Fibroblast of lung (primary cell): ENCODE data around the gene EFNA2. TPM values are rescaled to one million over a fixed set of nuclear protein-coding genes. Genes with fewer than 3 reads are reported as not detected.

ENCODE experiments used
- DNase-seq, 2 donors: peaks; one replicate each; pipeline versions ENCODE4 v3.0.0 to v3.0.0-alpha.2; 2010; ENCODE audit warnings: low read depth in 2 of 2
- H2AFZ ChIP-seq: 2 replicates; pipeline ENCODE4 v1.5.1; 2012; ENCODE audit warnings: low read length, control low read depth, inconsistent platforms
- H3K27ac ChIP-seq: 2 replicates; pipeline ENCODE4 v1.5.1; 2011; ENCODE audit warnings: low read length, control low read depth; ENCODE audit not compliant: insufficient read depth
- H3K27me3 ChIP-seq: 2 replicates; pipeline ENCODE4 v1.5.1; 2011; ENCODE audit warnings: mild to moderate bottlenecking, low read length; ENCODE audit not compliant: control insufficient read depth, insufficient read depth
- H3K36me3 ChIP-seq: 2 replicates; pipeline ENCODE4 v1.5.1; 2011; ENCODE audit warnings: low read length; ENCODE audit not compliant: control insufficient read depth, insufficient read depth
- H3K4me1 ChIP-seq: 2 replicates; pipeline ENCODE4 v1.5.1; 2011; ENCODE audit warnings: low read length; ENCODE audit not compliant: control insufficient read depth, insufficient read depth; ENCODE audit errors: extremely low read depth
- H3K4me2 ChIP-seq: 2 replicates; pipeline ENCODE4 v1.5.1; 2011; ENCODE audit warnings: low read length, control low read depth; ENCODE audit not compliant: insufficient read depth; ENCODE audit errors: extremely low read depth
- H3K4me3 ChIP-seq, 4 experiments: fragments of 200-600 bp in 1 of 4; sonication (generic) in 1 of 4; replicated peaks in 1 of 4; 2 replicates each; pipeline ENCODE4 v1.5.1; 2011 to 2016; ENCODE audit warnings: low read length in 4 of 4, low read depth in 3 of 4, mild to moderate bottlenecking in 3 of 4, control low read depth in 2 of 4, inconsistent platforms in 1 of 4, mixed read lengths in 1 of 4; ENCODE audit not compliant: insufficient read depth in 1 of 4; ENCODE audit errors: control extremely low read depth in 1 of 4
- H3K79me2 ChIP-seq: 2 replicates; pipeline ENCODE4 v1.5.1; 2012; ENCODE audit warnings: mild to moderate bottlenecking, low read length, inconsistent platforms; ENCODE audit not compliant: control insufficient read depth, insufficient read depth
- H3K9ac ChIP-seq: 2 replicates; pipeline ENCODE4 v1.5.1; 2011; ENCODE audit warnings: mild to moderate bottlenecking, low read length, control low read depth; ENCODE audit not compliant: insufficient read depth
- H3K9me3 ChIP-seq: 2 replicates; pipeline ENCODE4 v1.5.1; 2012; ENCODE audit warnings: low read depth, low read length; ENCODE audit not compliant: control insufficient read depth, insufficient read depth
- H4K20me1 ChIP-seq: 2 replicates; pipeline ENCODE4 v1.5.1; 2011; ENCODE audit warnings: low read length; ENCODE audit not compliant: control insufficient read depth, insufficient read depth; ENCODE audit errors: extremely low read depth
- CTCF ChIP-seq, 2 donors: IDR thresholded peaks in 1 of 2; conservative IDR thresholded peaks in 1 of 2; 1 replicate in 1 of 2; 2 replicates in 1 of 2; pipeline ENCODE4 v1.5.1; 2011 to 2012; ENCODE audit warnings: low read length in 2 of 2, control low read depth in 1 of 2, inconsistent platforms in 1 of 2, low read depth in 1 of 2, mild to moderate bottlenecking in 1 of 2
- EZH2 ChIP-seq: IDR thresholded peaks from 2 replicates; pipeline ENCODE4 v1.5.1; 2012; ENCODE audit warnings: low read length, control low read depth, mild to moderate bottlenecking; ENCODE audit errors: missing control alignments
- polyA plus RNA-seq, 2 donors: library from polyadenylated mRNA; depleted of rRNA in 1 of 2; stranded (reverse) in 1 of 2; unstranded in 1 of 2; fragments of >200 nt; gene quantifications; 2 replicates each; pipeline ENCODE4 v1.2.1, GENCODE V29; 2011 to 2012; ENCODE audit warnings: missing spikeins in 1 of 2
- total RNA-seq: library from RNA; depleted of rRNA; stranded (reverse); fragments of >200 nt; gene quantifications from 2 replicates; pipeline ENCODE4 v1.2.1, GENCODE V29; 2014

The EFNA2 gene
- total and polyA plus RNA-seq, 2 donors (not counting 1 experiment from before 2014, with no cell fraction given) = 0.17 TPM; not detected in 1

GRCh38 chr19:1289686-1290025, 4.0 kb downstream of the EFNA2 start:
- H3K4me3 ChIP-seq = no peak overlapping the region
- no peaks in the 10 kb centered on the region for H3K9me3 ChIP-seq
- no peak overlapping the region for H3K9ac ChIP-seq
- DNase-seq = no peak
- TF ChIP-seq EZH2 (no peak), CTCF (conservative IDR thresholded peaks at IDR 0.05 in 1 of 2, IDR thresholded peaks at IDR 0.05 in 1 of 2; ENCODE audit: low read depth in 1 of 2, low read length in 2 of 2) (no peak)
- no peaks in the 10 kb centered on the region for H3K36me3 ChIP-seq
- H4K20me1 ChIP-seq = no peaks in the 10 kb centered on the region
- H3K4me1 ChIP-seq = no peaks in the 10 kb centered on the region
- H3K27ac ChIP-seq = no peak overlapping the region
- no peak overlapping the region for H3K4me2 ChIP-seq
- H3K27me3 ChIP-seq = peaks cover 23% of the 10 kb centered on the region
- no peaks in the 10 kb centered on the region for H3K79me2 ChIP-seq
- H2AFZ ChIP-seq = no peak overlapping the region

GRCh38 chr19:1290196-1290702, 4.6 kb downstream of the EFNA2 start:
- Histone ChIP-seq H3K9me3 (no peaks in the 10 kb centered on the region), H3K79me2 (no peaks in the 10 kb centered on the region), H3K27me3 (peaks cover 19% of the 10 kb centered on the region), H3K27ac (no peak overlapping the region), H3K4me1 (no peaks in the 10 kb centered on the region), H3K36me3 (no peaks in the 10 kb centered on the region), H2AFZ (no peak overlapping the region), H4K20me1 (no peaks in the 10 kb centered on the region), H3K4me2 (no peak overlapping the region), H3K9ac (no peak overlapping the region), H3K4me3 (no peak overlapping the region)
- no peak for DNase-seq
- TF ChIP-seq EZH2 (no peak), CTCF (conservative IDR thresholded peaks at IDR 0.05 in 1 of 2, IDR thresholded peaks at IDR 0.05 in 1 of 2; ENCODE audit: low read depth in 1 of 2, low read length in 2 of 2) (no peak)

GRCh38 chr19:1290703-1291651, 5.3 kb downstream of the EFNA2 start:
- no peak overlapping the region for H2AFZ ChIP-seq
- peaks cover 16% of the 10 kb centered on the region for H3K27me3 ChIP-seq
- no peaks in the 10 kb centered on the region for H3K79me2 ChIP-seq
- no peaks in the 10 kb centered on the region for H4K20me1 ChIP-seq
- H3K4me1 ChIP-seq = no peaks in the 10 kb centered on the region
- no peak overlapping the region for H3K9ac ChIP-seq
- no peaks in the 10 kb centered on the region for H3K36me3 ChIP-seq
- no peaks in the 10 kb centered on the region for H3K9me3 ChIP-seq
- H3K27ac ChIP-seq = no peak overlapping the region
- TF ChIP-seq CTCF (conservative IDR thresholded peaks at IDR 0.05 in 1 of 2, IDR thresholded peaks at IDR 0.05 in 1 of 2; ENCODE audit: low read depth in 1 of 2, low read length in 2 of 2) = no peak
- no peak for TF ChIP-seq EZH2
- DNase-seq = no peak
- H3K4me2 ChIP-seq = no peak overlapping the region
- H3K4me3 ChIP-seq = no peak overlapping the region
